SK-N-SH treated with all-trans-retinoic acid at 6 μM for 48 hours (cell line): ENCODE measurements around the gene KIAA1671.

Experiments used
- ATAC-seq: fragments of 200-7000 bp; cut with Tn5 transposase; 3 replicates; pipeline ENCODE4 v1.9.1; 2020; ENCODE audit warnings: mild to moderate bottlenecking, moderate library complexity
- ARNTL ChIP-seq: fragments of 450-650 bp; formaldehyde crosslinking; IDR thresholded peaks from 2 replicates; pipeline ENCODE4 v1.5.0; 2020; ENCODE audit warnings: low read depth, mild to moderate bottlenecking, moderate library complexity, borderline replicate concordance
- BACH2 ChIP-seq: fragments of 250-450 bp; sonication (Bioruptor Pico); IDR thresholded peaks from 2 replicates; pipeline ENCODE4 v1.9.0; 2021; ENCODE audit warnings: mild to moderate bottlenecking, borderline replicate concordance
- CSDC2 ChIP-seq: fragments of 250-450 bp; sonication (Bioruptor Pico); IDR thresholded peaks from 2 replicates; pipeline ENCODE4 v1.5.0; 2020; ENCODE audit warnings: mild to moderate bottlenecking, moderate library complexity
- ESRRG ChIP-seq: fragments of 250-450 bp; sonication (Bioruptor Pico); IDR thresholded peaks from 2 replicates; pipeline ENCODE4 v1.6.1; 2021; ENCODE audit warnings: mild to moderate bottlenecking
- GLIS3 ChIP-seq: fragments of 250-450 bp; sonication (Bioruptor Pico); IDR thresholded peaks from 2 replicates; pipeline ENCODE4 v1.5.0; 2020; ENCODE audit warnings: mild to moderate bottlenecking, moderate library complexity
- ISL1 ChIP-seq: fragments of 250-450 bp; sonication (Bioruptor Pico); IDR thresholded peaks from 2 replicates; pipeline ENCODE4 v2.1.2; 2022; ENCODE audit warnings: mild to moderate bottlenecking, moderate library complexity
- OSR1 ChIP-seq: fragments of 250-450 bp; sonication (Bioruptor Pico); IDR thresholded peaks from 2 replicates; pipeline ENCODE4 v1.8.0; 2022; ENCODE audit warnings: moderate library complexity, mild to moderate bottlenecking, inconsistent platforms
- PPARA ChIP-seq: fragments of 250-450 bp; sonication (Bioruptor Pico); IDR thresholded peaks from 2 replicates; pipeline ENCODE4 v1.5.0; 2020; ENCODE audit warnings: mild to moderate bottlenecking, borderline replicate concordance
- SNAI2 ChIP-seq: fragments of 250-450 bp; sonication (Bioruptor Pico); IDR thresholded peaks from 2 replicates; pipeline ENCODE4 v1.5.0; 2020; ENCODE audit warnings: mild to moderate bottlenecking, moderate library complexity
- TCF4 ChIP-seq: fragments of 250-450 bp; sonication (Bioruptor Pico); IDR thresholded peaks from 2 replicates; pipeline ENCODE4 v1.8.0; 2021; ENCODE audit warnings: mild to moderate bottlenecking, moderate library complexity, borderline replicate concordance
- TOX ChIP-seq: fragments of 250-450 bp; sonication (Bioruptor Pico); IDR thresholded peaks from 2 replicates; pipeline ENCODE4 v1.8.0; 2021; ENCODE audit warnings: mild to moderate bottlenecking, moderate library complexity, borderline replicate concordance
- TSHZ2 ChIP-seq: fragments of 250-450 bp; sonication (Bioruptor Pico); IDR thresholded peaks from 2 replicates; pipeline ENCODE4 v1.5.0; 2020; ENCODE audit warnings: mild to moderate bottlenecking, moderate library complexity
- ZC3H10 ChIP-seq: fragments of 250-450 bp; sonication (Bioruptor Pico); IDR thresholded peaks from 2 replicates; pipeline ENCODE4 v1.5.1; 2021; ENCODE audit warnings: mild to moderate bottlenecking, moderate library complexity
- ZFP3 ChIP-seq: fragments of 250-450 bp; sonication (Bioruptor Pico); IDR thresholded peaks from 2 replicates; pipeline ENCODE4 v1.5.0; 2020; ENCODE audit warnings: mild to moderate bottlenecking, moderate library complexity
- ZFP30 ChIP-seq: fragments of 450-650 bp; formaldehyde crosslinking; IDR thresholded peaks from 2 replicates; pipeline ENCODE4 v1.5.0; 2022; ENCODE audit warnings: mild to moderate bottlenecking, moderate library complexity
- ZNF565 ChIP-seq: fragments of 450-650 bp; formaldehyde crosslinking; conservative IDR thresholded peaks from 2 replicates; pipeline ENCODE4 v1.5.0; 2020; ENCODE audit warnings: low read depth, mild to moderate bottlenecking, moderate library complexity
- ZNF70 ChIP-seq: fragments of 450-650 bp; formaldehyde crosslinking; IDR thresholded peaks from 2 replicates; pipeline ENCODE4 v1.5.0; 2020; ENCODE audit warnings: mild to moderate bottlenecking, moderate library complexity
- ZNF8 ChIP-seq: fragments of 450-650 bp; formaldehyde crosslinking; IDR thresholded peaks from 2 replicates; pipeline ENCODE4 v1.5.0; 2020; ENCODE audit warnings: mild to moderate bottlenecking, moderate library complexity
- TF ChIP-seq, protein P1 (sequence below): fragments of 250-450 bp; sonication (Bioruptor Pico); IDR thresholded peaks from 2 replicates; pipeline ENCODE4 v1.5.1; 2021; ENCODE audit warnings: mild to moderate bottlenecking, moderate library complexity
- TF ChIP-seq, protein P2 (sequence below): fragments of 250-450 bp; sonication (Bioruptor Pico); IDR thresholded peaks from 2 replicates; pipeline ENCODE4 v1.8.0; 2020; ENCODE audit warnings: mild to moderate bottlenecking, moderate library complexity, borderline replicate concordance
- TF ChIP-seq, protein P3 (sequence below): fragments of 250-450 bp; sonication (Bioruptor Pico); IDR thresholded peaks from 2 replicates; pipeline ENCODE4 v1.5.1; 2020; ENCODE audit warnings: low read depth, mild to moderate bottlenecking, moderate library complexity
- TF ChIP-seq, protein P4 (sequence below): fragments of 250-450 bp; sonication (Bioruptor Pico); IDR thresholded peaks from 2 replicates; pipeline ENCODE4 v1.8.0; 2021; ENCODE audit warnings: low read depth, mild to moderate bottlenecking, moderate library complexity, borderline replicate concordance

KIAA1671 gene

DNA sequence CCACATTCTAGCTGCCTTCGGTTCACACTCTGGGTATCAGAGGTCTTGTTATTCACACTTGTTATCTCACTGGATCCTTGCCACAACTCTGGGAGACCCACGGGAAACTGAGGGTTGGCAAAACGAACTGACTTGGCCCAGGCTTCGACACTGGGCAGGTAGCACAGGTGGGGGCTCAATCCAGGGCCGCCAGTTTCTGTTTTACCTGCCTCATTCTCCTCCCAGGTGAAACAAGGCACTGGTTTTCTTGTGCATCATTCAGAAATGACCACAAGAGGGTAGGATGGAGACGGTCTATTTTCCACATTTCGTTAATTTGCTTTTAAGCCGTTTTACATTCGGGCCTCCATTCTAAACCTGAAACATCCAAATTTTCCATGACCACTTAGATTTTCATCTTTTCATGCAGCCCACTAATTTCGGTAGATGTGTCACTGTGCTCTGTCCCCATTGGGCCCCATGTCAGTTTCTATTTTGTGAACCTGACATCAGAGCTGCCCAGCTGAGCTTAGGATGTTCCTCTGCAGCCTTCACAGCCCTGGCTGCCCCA lies 108.1 kb downstream of the KIAA1671 start:
- TF ChIP-seq ZFP3 (CRISPR knock-in tag) (no peak), PPARA (CRISPR knock-in tag) (no peak), ZNF565 (CRISPR knock-in tag) (no peak), ESRRG (no peak), TSHZ2 (no peak), TCF4 (CRISPR knock-in tag) (no peak), BACH2 (CRISPR knock-in tag) (no peak), GLIS3 (CRISPR knock-in tag) (no peak), ARNTL (CRISPR knock-in tag) (no peak), ZNF8 (CRISPR knock-in tag) (no peak), TOX (CRISPR knock-in tag) (no peak), ZC3H10 (CRISPR knock-in tag) (no peak), ZNF70 (CRISPR knock-in tag) (no peak), SNAI2 (no peak), ISL1 (no peak), CSDC2 (no peak)
- TF ChIP-seq, protein P1, sequence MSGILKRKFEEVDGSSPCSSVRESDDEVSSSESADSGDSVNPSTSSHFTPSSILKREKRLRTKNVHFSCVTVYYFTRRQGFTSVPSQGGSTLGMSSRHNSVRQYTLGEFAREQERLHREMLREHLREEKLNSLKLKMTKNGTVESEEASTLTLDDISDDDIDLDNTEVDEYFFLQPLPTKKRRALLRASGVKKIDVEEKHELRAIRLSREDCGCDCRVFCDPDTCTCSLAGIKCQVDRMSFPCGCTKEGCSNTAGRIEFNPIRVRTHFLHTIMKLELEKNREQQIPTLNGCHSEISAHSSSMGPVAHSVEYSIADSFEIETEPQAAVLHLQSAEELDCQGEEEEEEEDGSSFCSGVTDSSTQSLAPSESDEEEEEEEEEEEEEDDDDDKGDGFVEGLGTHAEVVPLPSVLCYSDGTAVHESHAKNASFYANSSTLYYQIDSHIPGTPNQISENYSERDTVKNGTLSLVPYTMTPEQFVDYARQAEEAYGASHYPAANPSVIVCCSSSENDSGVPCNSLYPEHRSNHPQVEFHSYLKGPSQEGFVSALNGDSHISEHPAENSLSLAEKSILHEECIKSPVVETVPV (CRISPR knock-in tag): no peak
- TF ChIP-seq, protein P2, sequence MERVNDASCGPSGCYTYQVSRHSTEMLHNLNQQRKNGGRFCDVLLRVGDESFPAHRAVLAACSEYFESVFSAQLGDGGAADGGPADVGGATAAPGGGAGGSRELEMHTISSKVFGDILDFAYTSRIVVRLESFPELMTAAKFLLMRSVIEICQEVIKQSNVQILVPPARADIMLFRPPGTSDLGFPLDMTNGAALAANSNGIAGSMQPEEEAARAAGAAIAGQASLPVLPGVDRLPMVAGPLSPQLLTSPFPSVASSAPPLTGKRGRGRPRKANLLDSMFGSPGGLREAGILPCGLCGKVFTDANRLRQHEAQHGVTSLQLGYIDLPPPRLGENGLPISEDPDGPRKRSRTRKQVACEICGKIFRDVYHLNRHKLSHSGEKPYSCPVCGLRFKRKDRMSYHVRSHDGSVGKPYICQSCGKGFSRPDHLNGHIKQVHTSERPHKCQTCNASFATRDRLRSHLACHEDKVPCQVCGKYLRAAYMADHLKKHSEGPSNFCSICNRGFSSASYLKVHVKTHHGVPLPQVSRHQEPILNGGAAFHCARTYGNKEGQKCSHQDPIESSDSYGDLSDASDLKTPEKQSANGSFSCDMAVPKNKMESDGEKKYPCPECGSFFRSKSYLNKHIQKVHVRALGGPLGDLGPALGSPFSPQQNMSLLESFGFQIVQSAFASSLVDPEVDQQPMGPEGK: no peak
- TF ChIP-seq, protein P3, sequence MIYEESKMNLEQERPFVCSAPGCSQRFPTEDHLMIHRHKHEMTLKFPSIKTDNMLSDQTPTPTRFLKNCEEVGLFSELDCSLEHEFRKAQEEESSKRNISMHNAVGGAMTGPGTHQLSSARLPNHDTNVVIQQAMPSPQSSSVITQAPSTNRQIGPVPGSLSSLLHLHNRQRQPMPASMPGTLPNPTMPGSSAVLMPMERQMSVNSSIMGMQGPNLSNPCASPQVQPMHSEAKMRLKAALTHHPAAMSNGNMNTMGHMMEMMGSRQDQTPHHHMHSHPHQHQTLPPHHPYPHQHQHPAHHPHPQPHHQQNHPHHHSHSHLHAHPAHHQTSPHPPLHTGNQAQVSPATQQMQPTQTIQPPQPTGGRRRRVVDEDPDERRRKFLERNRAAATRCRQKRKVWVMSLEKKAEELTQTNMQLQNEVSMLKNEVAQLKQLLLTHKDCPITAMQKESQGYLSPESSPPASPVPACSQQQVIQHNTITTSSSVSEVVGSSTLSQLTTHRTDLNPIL: no peak
- TF ChIP-seq, protein P4, sequence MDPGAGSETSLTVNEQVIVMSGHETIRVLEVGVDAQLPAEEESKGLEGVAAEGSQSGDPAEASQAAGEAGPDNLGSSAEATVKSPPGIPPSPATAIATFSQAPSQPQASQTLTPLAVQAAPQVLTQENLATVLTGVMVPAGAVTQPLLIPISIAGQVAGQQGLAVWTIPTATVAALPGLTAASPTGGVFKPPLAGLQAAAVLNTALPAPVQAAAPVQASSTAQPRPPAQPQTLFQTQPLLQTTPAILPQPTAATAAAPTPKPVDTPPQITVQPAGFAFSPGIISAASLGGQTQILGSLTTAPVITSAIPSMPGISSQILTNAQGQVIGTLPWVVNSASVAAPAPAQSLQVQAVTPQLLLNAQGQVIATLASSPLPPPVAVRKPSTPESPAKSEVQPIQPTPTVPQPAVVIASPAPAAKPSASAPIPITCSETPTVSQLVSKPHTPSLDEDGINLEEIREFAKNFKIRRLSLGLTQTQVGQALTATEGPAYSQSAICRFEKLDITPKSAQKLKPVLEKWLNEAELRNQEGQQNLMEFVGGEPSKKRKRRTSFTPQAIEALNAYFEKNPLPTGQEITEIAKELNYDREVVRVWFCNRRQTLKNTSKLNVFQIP (CRISPR knock-in tag): no peak
- TF ChIP-seq, all 23 proteins: peak for 0

GRCh38 chr22:25061134-25061533 lies 108.6 kb downstream of the KIAA1671 start:
- no peak for ATAC-seq
- TF ChIP-seq ZC3H10 (CRISPR knock-in tag) (no peak), ARNTL (CRISPR knock-in tag) (no peak), ZNF565 (CRISPR knock-in tag) (no peak), TSHZ2 (no peak), ZNF70 (CRISPR knock-in tag) (no peak), OSR1 (no peak), ZFP30 (CRISPR knock-in tag) (no peak), PPARA (CRISPR knock-in tag) (no peak), SNAI2 (no peak), ZNF8 (CRISPR knock-in tag) (no peak), TOX (CRISPR knock-in tag) (no peak), GLIS3 (CRISPR knock-in tag) (no peak)
- TF ChIP-seq, protein P4 (CRISPR knock-in tag): no peak
- TF ChIP-seq, protein P3: no peak
- TF ChIP-seq, protein P1 (CRISPR knock-in tag): no peak

More for the DNA sequence above, 108.1 kb downstream of the KIAA1671 start:
- no peak for ATAC-seq
